GM08714 (cell line): ENCODE data around the gene RALGAPB.
"Not testable (repeated sequence)": the region's sequence is repeated elsewhere in the genome, so short reads cannot be mapped to it uniquely, and the experiment has no call there.

Source experiments
- H3K4me3 ChIP-seq: fragments of 200-500 bp; sonication (Bioruptor generic); 2 replicates; pipeline ENCODE4 v1.5.1; 2014; ENCODE audit warnings: mild to moderate bottlenecking, low read length, inconsistent platforms
- ZNF274 ChIP-seq: IDR thresholded peaks from 2 replicates; pipeline ENCODE4 v1.6.1; 2012; ENCODE audit warnings: mild to moderate bottlenecking, low read depth, low read length

The RALGAPB gene

DNA sequence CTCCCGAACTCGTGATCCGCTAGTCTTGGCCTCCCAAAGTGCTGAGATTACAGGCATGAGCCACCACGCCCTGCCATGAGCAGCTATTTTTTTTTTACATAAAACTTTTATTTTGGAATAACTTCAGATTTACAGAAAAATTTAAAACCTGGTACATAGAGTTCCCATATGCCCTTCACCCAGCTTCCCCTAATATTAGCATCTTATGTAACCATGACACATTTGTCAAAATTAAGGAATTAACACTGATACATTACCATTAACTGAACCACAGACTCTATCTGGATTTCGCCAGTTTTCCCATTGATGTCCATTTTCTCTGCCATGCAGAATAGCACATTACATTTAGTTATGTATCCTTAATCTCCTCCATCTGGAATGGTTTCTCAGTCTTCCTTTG is 14.3 kb upstream of the RALGAPB start:
- TF ChIP-seq ZNF274: no peak
- H3K4me3 ChIP-seq: no peak overlapping the region

DNA sequence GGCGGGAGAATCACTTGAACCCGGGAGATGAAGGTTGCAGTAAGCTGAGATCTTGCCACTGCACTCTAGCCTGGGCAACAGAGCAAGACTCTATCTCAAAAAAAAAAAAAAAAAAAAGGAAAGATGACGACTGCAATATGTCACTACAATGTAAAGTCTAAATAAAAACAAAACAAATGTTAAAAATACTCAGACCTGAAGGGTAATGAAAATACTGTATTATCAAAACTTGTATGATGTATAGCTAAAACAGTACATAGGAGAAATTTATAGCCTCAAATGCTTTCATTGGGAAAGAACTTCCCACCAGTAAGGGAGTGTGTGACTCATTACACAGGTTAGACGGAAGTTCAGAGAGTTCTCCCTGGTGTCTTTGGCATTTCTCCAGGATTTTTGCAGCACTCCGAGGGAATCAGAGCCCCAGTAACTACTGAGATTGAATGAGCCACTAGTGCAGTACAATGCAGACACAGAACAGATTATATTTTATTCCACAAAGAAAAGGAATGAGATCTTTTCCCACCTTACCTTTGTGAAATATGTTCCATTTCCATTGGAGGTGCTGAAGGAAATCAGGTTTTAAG is 12.5 kb upstream of the RALGAPB start:
- H3K4me3 ChIP-seq: no peak overlapping the region
- TF ChIP-seq ZNF274: no peak

DNA sequence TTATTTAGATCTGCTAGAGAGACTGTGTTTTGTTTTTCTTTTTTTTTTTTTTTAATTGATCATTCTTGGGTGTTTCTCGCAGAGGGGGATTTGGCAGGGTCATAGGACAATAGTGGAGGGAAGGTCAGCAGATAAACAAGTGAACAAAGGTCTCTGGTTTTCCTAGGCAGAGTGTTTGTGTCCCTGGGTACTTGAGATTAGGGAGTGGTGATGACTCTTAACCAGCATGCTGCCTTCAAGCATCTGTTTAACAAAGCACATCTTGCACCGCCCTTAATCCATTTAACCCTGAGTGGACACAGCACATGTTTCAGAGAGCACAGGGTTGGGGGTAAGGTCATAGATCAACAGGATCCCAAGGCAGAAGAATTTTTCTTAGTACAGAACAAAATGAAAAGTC is 12.0 kb upstream of the RALGAPB start:
- H3K4me3 ChIP-seq: not testable (repeated sequence)

DNA sequence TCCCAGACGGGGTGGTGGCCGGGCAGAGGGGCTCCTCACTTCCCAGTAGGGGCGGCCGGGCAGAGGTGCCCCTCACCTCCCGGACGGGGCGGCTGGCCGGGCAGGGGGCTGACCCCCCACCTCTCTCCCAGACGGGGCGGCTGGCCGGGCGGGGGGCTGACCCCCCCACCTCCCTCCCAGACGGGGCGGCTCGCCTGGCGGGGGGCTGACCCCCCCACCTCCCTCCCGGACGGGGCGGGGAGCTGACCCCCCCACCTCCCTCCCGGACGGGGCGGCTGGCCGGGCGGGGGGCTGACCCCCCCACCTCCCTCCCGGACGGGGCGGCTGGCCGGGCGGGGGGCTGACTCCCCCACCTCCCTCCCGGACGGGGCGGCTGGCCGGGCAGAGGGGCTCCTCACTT is 11.5 kb upstream of the RALGAPB start:
- H3K4me3 ChIP-seq: not testable (repeated sequence)

DNA sequence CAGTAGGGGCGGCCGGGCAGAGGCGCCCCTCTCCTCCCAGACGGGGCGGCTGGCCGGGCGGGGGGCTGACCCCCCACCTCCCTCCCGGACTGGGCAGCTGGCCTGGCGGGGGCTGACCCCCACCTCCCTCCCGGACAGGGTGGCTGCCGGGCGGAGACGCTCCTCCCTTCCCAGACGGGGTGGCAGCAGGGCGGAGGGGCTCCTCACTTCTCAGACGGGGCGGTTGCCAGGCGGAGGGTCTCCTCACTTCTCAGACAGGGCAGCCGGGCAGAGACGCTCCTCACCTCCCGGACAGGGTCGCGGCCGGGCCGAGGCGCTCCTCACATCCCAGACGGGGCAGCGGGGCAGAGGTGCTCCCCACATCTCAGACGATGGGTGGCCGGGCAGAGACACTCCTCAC is 11.1 kb upstream of the RALGAPB start:
- H3K4me3 ChIP-seq: not testable (repeated sequence)

DNA sequence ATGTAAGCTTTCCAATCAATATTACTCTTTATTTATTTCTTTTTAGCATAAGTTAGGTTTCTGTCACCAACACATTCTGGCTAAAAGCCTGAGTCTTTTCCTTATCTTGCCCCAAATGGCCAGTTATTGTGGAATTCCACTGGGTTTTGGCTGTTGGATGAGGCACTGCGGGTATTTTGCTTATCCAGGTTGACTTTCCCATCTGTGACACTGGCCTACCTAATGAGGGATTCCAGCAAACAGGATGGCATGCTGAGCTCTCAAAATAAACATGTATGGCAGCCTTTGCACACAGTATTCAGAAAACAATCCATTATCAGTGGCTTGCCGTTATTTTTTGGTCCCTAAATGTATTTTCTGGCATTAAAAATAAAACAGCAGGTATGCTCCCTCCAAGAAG is 6.5 kb upstream of the RALGAPB start:
- TF ChIP-seq ZNF274: no peak
- no peak overlapping the region for H3K4me3 ChIP-seq

DNA sequence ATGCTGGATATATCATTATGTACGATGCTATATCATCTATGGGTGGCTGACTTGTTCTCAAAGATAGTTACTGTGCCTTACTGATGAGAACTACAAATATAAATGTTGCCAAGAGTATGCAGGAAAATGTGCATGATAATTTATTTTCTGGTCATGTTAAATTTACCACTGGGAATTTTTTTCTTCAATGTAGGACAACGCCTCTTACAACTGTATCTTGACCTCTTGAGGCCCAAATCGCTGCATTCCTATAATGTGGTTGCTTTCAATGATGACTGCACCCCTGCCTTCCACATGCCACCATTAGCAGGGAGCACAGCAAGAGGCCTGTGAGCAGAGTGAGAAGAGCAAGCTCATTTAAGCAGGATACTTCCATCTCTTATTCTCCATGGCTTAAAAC is 5.7 kb upstream of the RALGAPB start:
- H3K4me3 ChIP-seq: no peak overlapping the region
- TF ChIP-seq ZNF274: no peak

DNA sequence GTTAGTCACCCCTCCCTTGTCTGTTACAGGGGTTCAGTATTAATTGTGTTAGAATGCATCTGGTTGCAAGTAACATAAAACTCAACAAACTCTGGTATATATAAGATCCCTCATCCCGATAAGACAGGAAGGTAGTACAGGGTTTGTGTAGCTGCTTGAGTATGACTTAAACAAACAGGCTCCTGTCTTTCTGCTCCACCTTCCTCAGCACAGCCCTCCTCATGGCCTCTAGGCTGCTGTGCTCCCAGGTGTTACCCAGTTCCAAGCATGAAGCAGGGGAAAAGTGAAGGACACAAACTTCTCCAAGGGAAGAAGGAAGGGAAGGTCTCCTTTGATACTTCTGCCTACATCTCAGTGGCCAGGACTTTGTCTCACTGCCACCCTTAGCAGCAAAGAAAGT is 1.4 kb upstream of the RALGAPB start:
- H3K4me3 ChIP-seq: no peak overlapping the region
- no peak for TF ChIP-seq ZNF274

DNA sequence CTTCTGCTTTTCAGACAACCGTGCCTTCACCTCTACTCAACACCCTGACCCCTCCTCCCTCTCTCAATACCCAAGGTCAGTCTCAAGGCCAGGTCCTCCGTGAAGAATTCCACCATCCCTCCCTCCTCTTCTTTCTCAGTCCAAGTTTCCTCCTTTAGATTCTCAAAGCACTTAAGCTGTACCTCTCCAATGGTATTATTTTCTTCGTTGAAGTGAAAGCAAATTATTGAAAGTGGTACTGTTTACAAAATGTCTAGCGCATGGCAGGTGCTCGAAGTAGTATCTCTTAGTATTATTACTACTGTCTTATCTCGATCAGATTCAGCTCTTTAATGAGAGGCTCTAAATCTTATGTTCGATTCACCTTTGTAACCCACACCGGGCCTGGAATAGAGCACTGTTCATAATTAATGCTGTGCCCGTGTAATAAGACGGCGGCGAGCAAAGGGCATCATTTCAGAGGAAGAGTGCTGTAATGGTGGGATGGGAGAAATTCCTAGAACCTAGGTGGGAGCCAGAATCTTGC is 593 bp upstream of the RALGAPB start:
- peak overlapping the region; percentile 75 for H3K4me3 ChIP-seq
- no peak for TF ChIP-seq ZNF274

DNA sequence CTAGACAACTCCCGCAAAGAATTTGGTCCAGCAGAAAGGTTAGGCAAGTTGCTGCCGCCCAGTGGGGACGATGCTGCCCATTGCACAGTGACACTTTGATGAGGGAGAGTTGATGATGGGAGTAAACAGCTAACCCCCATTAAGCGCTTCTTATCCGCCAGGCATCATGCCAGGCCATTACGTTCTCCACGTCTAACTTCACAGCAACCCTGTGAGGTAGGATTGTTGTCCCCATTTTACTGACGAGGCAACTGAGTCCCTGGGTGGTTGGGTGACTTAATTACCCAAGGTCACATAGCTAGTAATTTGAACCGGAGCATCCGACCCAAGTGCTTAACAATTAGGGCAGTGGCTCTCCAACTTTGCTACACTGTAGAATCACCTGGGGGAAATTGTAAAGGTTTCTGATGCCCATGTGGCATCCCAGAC is 738 bp downstream of the RALGAPB start:
- TF ChIP-seq ZNF274: no peak
- H3K4me3 ChIP-seq: peak overlapping the region; percentile 95

DNA sequence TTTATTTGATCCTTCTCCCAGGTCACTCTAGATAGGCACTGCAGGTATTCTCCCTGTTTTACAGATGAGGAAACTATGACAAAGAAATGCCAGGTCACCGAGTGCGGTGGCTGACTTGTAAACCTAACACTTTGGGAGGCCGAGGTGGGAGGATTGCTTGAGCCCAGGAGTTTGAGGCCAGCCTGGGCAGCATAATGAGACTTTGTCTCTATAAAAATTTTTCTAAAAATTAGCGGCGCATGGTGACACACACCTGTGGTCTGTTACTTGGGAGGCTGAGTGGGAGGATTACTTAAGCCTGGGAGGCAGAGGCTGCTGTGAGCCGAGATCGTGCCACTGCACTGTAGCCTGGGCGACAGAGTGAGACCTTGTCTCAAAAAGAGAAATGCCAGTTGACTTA is 5.1 kb downstream of the RALGAPB start:
- no peak overlapping the region for H3K4me3 ChIP-seq

DNA sequence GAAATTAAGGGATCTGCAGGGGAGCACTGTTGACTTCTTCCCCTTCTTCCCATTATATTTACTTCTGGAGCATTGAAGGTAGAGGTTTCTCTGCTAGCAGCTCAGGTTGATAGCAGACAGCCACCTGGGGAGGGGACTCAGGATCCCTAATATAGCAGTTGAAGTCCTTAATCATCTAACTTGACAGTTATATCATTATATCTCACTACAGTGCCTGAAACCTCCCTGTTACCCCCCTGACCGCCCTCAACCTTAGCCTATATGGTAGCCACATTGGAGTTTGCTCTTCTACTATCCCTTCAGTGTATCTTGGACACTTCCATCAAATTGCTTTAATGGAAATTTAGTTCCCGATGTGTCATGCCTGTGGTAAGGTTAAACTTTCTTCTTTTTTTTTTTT is 7.0 kb downstream of the RALGAPB start:
- TF ChIP-seq ZNF274: no peak
- H3K4me3 ChIP-seq: no peak overlapping the region

More for the DNA sequence above, 5.1 kb downstream of the RALGAPB start:
- no peak for TF ChIP-seq ZNF274

DNA sequence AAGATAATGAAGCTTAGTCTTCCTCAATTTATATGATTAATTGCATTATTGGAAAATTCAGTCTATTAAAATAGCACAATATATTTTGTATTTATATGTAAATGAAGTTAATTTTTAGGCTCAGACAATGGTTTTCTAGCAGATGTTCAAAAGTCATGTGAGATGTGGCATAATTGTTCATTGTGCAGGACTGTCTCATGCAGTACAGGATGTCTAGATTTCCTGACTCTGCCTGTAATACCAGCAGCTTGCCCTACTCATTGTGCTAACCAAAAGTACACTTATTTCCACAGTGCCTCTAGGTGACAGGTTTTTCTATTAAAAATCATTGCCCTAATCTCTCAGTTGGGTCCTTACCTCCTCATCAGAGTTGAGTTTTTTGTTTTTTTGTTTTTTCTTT is 12.4 kb downstream of the RALGAPB start:
- no peak for TF ChIP-seq ZNF274

DNA sequence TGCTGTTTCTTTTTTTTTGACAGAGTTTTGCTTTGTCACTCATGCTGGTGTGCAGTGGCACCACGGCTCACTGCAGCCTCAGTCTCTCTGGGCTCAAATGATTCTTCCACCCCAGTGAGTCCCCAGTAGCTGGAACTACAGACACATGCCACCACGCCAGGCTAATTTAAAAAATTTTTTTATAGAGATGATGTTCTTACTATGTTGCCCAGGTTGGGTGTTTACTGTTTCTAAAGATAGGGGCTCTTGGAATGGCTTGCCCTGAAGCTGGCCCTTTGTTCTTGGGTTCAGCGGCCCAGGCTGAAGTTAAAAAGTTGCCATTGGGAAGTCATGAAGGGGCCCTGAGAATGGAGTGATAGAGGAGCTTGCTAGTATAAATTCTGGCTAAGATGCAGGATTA is 16.5 kb downstream of the RALGAPB start:
- H3K4me3 ChIP-seq: no peak overlapping the region
- no peak for TF ChIP-seq ZNF274

More for the DNA sequence above, 12.4 kb downstream of the RALGAPB start:
- no peak overlapping the region for H3K4me3 ChIP-seq

DNA sequence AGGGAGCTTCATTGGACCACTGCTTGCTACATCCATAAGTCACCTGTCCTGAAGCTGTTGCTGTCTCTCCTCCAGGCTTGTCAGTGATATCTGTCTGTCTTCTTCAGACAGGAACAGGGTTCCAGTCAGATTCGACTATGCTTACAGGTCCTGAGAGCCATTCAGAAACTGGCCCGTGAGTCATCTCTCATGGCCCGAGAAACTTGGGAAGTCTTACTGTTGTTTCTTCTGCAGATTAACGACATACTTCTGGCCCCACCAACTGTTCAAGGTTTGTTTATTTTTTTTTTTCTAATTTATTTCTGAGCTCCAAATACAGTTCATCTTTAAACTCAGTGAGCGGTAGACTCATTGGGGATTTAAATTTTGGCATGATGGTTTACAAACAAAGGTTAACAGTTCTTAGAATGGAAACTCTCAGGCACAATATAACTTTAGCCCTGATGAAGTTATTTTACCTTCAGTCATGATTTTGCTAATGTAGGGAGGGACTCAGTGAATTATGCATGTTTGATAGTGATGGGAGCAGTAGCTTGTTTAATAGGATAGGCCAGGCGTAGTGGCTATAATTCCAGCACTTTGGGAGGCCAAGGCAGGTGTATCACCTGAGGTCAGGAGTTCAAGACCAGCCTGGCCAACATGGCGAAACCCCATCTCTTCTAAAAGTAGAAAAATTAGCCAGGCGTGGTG is 24.7 kb downstream of the RALGAPB start:
- TF ChIP-seq ZNF274: no peak
- no peak overlapping the region for H3K4me3 ChIP-seq

DNA sequence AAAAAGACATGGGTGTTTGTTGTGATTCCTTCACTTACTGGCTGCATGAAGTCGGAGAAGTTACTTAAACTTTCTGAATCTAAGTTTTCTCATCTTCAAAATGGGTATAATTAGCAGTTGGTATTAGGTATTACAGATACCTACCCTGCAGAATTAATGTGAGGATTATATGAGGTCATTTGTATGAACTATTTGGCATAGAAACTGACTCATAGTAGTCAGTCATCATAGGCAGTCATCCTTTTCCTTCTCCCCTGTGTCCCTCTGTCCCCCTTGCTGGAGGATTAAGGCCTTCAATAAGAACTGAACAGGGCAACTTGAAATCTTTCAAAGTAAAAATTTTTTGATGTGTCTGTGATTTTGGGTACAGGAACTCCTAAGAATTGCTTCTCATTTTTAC is 26.3 kb downstream of the RALGAPB start:
- TF ChIP-seq ZNF274: no peak

More for the DNA sequence above, 26.3 kb downstream of the RALGAPB start:
- H3K4me3 ChIP-seq: no peak overlapping the region
